K562 (cell line): ENCODE measurements around the gene GPR55. TPM values are rescaled to one million over a fixed set of nuclear protein-coding genes. Genes with fewer than 3 reads are reported as not detected.

Experiments
- ATAC-seq: fragments of 200-7000 bp; cut with Tn5 transposase; 3 replicates; pipeline ENCODE4 v1.9.1; 2020; ENCODE audit warnings: moderate library complexity
- BruUV-seq: library from RNA; stranded (reverse); fragments of 400-500 nt; replicated peaks from 2 replicates; lab custom pipeline; 2021; lab: Mats Ljungman, UMichigan
- CTCF ChIA-PET: fragments of 300-600 bp; formaldehyde crosslinking; extraction: SDS; loops from one replicate; lab custom pipeline; 2021; ENCODE audit warnings: low intra/inter-chr PET ratio; lab: Yijun Ruan, JAX
- POLR2A ChIA-PET: fragments of 300-600, 350-650 bp; sonication (Branson Sonifier 250); formaldehyde crosslinking; extraction: SDS; loops from one replicate; lab custom pipeline; 2021; ENCODE audit warnings: antibody characterized with exemption, inconsistent platforms; lab: Yijun Ruan, JAX
- DNase-seq, 4 experiments: peaks; one replicate each; pipeline versions ENCODE4 v3.0.0 to v3.0.0-alpha.2; 2011 to 2018; ENCODE audit warnings: low spot score in 3 of 4, mixed read lengths in 3 of 4; ENCODE audit errors: extremely low read depth in 1 of 4
- FAIRE-seq: peaks from 2 replicates; lab custom pipeline; 2011; peaks lifted over from hg19 to GRCh38; lab: Jason Lieb, UNC
- H2AFZ ChIP-seq: 2 replicates; pipeline ENCODE4 v1.6.0; 2011; ENCODE audit warnings: low read depth, low read length, control low read depth, inconsistent platforms
- H3K27ac ChIP-seq: fragments of 200-600 bp; 3 replicates; pipeline ENCODE4 v1.8.0; 2011; ENCODE audit warnings: low read depth, mild to moderate bottlenecking, control low read depth, inconsistent platforms, low read length, moderate library complexity, mixed read lengths; ENCODE audit errors: extremely low read depth
- H3K27me3 ChIP-seq, 2 experiments: fragments of 300-600 bp in 1 of 2; 2 replicates in 1 of 2; 3 replicates in 1 of 2; pipeline versions ENCODE4 v1.6.0 to v1.8.0; 2011; ENCODE audit warnings: inconsistent platforms in 2 of 2, low read length in 2 of 2, mild to moderate bottlenecking in 1 of 2, mixed read lengths in 1 of 2, moderate library complexity in 1 of 2; ENCODE audit not compliant: control insufficient read depth in 2 of 2, insufficient read depth in 2 of 2
- H3K36me3 ChIP-seq: fragments of 300-600 bp; 3 replicates; pipeline ENCODE4 v1.8.0; 2011; ENCODE audit warnings: mild to moderate bottlenecking, low read length, inconsistent platforms; ENCODE audit not compliant: control insufficient read depth, insufficient read depth
- H3K4me1 ChIP-seq, 2 experiments: fragments of 200-600 bp in 1 of 2; replicated peaks in 1 of 2; 2 replicates in 1 of 2; 3 replicates in 1 of 2; pipeline versions ENCODE4 v1.5.1 to v1.8.0; 2011; ENCODE audit warnings: inconsistent platforms in 2 of 2, low read length in 2 of 2, mild to moderate bottlenecking in 1 of 2, mixed read lengths in 1 of 2, moderate library complexity in 1 of 2; ENCODE audit not compliant: control insufficient read depth in 2 of 2, insufficient read depth in 2 of 2
- H3K4me2 ChIP-seq: 2 replicates; pipeline ENCODE4 v1.6.1; 2011; ENCODE audit warnings: low read length, control low read depth, inconsistent platforms, mixed read lengths; ENCODE audit not compliant: insufficient read depth
- H3K4me3 ChIP-seq: fragments of 200-600 bp; sonication (generic), shearing (Covaris generic); 2 replicates; pipeline ENCODE4 v1.5.1; 2016; ENCODE audit warnings: control low read depth, inconsistent platforms
- H3K79me2 ChIP-seq: fragments of 200-600 bp; 3 replicates; pipeline ENCODE4 v1.8.0; 2011; ENCODE audit warnings: low read length, inconsistent platforms; ENCODE audit not compliant: control insufficient read depth, insufficient read depth
- H3K9ac ChIP-seq, 2 experiments: 2 replicates each; pipeline versions ENCODE4 v1.6.0 to v1.6.1; 2011; ENCODE audit warnings: low read depth in 2 of 2, low read length in 2 of 2, control low read depth in 1 of 2, inconsistent platforms in 1 of 2, mild to moderate bottlenecking in 1 of 2, mixed read lengths in 1 of 2; ENCODE audit not compliant: insufficient read depth in 1 of 2
- H3K9me1 ChIP-seq: one replicate; pipeline ENCODE4 v1.6.0; 2011; ENCODE audit warnings: inconsistent platforms, mild to moderate bottlenecking, low read length, moderate library complexity; ENCODE audit not compliant: control insufficient read depth, insufficient read depth
- H3K9me3 ChIP-seq: replicated peaks from 2 replicates; pipeline ENCODE4 v1.5.1; 2011; ENCODE audit warnings: low read depth, low read length, inconsistent platforms; ENCODE audit not compliant: control insufficient read depth, insufficient read depth
- H4K20me1 ChIP-seq: replicated peaks from 2 replicates; pipeline ENCODE4 v1.6.1; 2011; ENCODE audit warnings: low read length, inconsistent platforms, mixed read lengths; ENCODE audit not compliant: control insufficient read depth, insufficient read depth
- BRCA1 ChIP-seq, 2 experiments: fragments of 450-650 bp in 1 of 2; sonication (generic) in 1 of 2; formaldehyde crosslinking in 1 of 2; IDR thresholded peaks; 2 replicates each; pipeline versions ENCODE4 v1.5.0 to v1.6.1; 2017 to 2020; ENCODE audit warnings: mild to moderate bottlenecking in 1 of 2, missing genetic modification reagents in 1 of 2
- CBFB ChIP-seq: sonication (generic); formaldehyde crosslinking; IDR thresholded peaks from 2 replicates; pipeline ENCODE4 v1.4.0; 2020; ENCODE audit warnings: mild to moderate bottlenecking, missing genetic modification reagents
- CBX5 ChIP-seq: IDR thresholded peaks from 2 replicates; pipeline ENCODE4 v1.6.1; 2014; ENCODE audit warnings: low read depth, borderline replicate concordance
- CREM ChIP-seq: IDR thresholded peaks from 2 replicates; pipeline ENCODE4 v1.6.1; 2014; ENCODE audit warnings: antibody characterized with exemption, low read depth
- MEF2D ChIP-seq: conservative IDR thresholded peaks from 2 replicates; pipeline ENCODE4 v1.6.1; 2016; ENCODE audit warnings: low read depth, missing genetic modification characterization, missing compliant biosample characterization
- NCOA1 ChIP-seq: fragments of 450-650 bp; IDR thresholded peaks from 2 replicates; pipeline ENCODE4 v1.6.1; 2016; ENCODE audit warnings: low read depth
- POU5F1 ChIP-seq: fragments of 150-350 bp; IDR thresholded peaks from 2 replicates; pipeline ENCODE4 v1.6.1; 2014; ENCODE audit warnings: borderline replicate concordance, low read length, low read depth, mild to moderate bottlenecking; ENCODE audit not compliant: partially characterized antibody
- RFX7 ChIP-seq: fragments of 250-450 bp; sonication (Bioruptor Pico); IDR thresholded peaks from 2 replicates; pipeline ENCODE4 v1.5.1; 2021; ENCODE audit warnings: mild to moderate bottlenecking
- XRCC4 ChIP-seq: IDR thresholded peaks from one replicate; pipeline ENCODE4 v1.6.1; 2011; ENCODE audit not compliant: insufficient read depth, insufficient read length; ENCODE audit errors: extremely low read depth
- ZNF316 ChIP-seq: fragments of 450-650 bp; IDR thresholded peaks from 2 replicates; pipeline ENCODE4 v1.6.1; 2016
- WGBS: fragments of 100-300 bp; shearing (Covaris generic); methylation state at CpG from one replicate; pipeline ENCODE4 v1.1.6; 2016; ENCODE audit warnings: low coverage, mixed read lengths; ENCODE audit not compliant: insufficient coverage; ENCODE audit errors: missing lambda C conversion rate; 5-methylcytosine and 5-hydroxymethylcytosine counted together
- in situ Hi-C: fragments of 300-500 bp; cut with MboI; formaldehyde crosslinking; loops from 4 replicates; pipeline ENCODE4 v1.15.0; 2018; ENCODE audit warnings: inconsistent platforms, mixed read lengths
- intact Hi-C: fragments of 100-400 bp; cut with micrococcal nuclease; formaldehyde crosslinking; loops from 2 replicates; pipeline ENCODE4 v1.14.2; 2022
- polyA plus RNA-seq, 8 experiments: library from polyadenylated mRNA; depleted of rRNA in 4 of 8; stranded (reverse) in 5 of 8; unstranded in 3 of 8; fragments of >200 nt; fragmentation: Nextera tagmentation in 2 of 8; fragmentation: Illumina TruSeq in 1 of 8; extraction: Ambion mirVana in 2 of 8; extraction: Trizol in 1 of 8; gene quantifications; 2 replicates each; pipeline versions ENCODE4 v1.2.1 to v1.2.3, GENCODE V29; 2011 to 2014; ENCODE audit warnings: inconsistent platforms in 1 of 8, missing spikeins in 1 of 8
- total RNA-seq, 7 experiments: library from RNA; depleted of rRNA in 6 of 7; stranded (reverse); fragments of >200 nt in 6 of 7; fragmentation: Illumina TruSeq in 2 of 7; extraction: Trizol in 2 of 7; gene quantifications; 2 replicates each; pipeline versions ENCODE4 v1.2.1 to v1.2.3, GENCODE V29; 2011 to 2021; ENCODE audit warnings: low replicate concordance in 1 of 7
- TF ChIP-seq, protein P1 (sequence below): sonication (generic); formaldehyde crosslinking; IDR thresholded peaks from 2 replicates; pipeline ENCODE4 v1.8.1; 2023; ENCODE audit warnings: missing genetic modification reagents, mild to moderate bottlenecking, borderline replicate concordance
- TF ChIP-seq, protein P2 (sequence below): fragments of 250-450 bp; sonication (Bioruptor Pico); IDR thresholded peaks from 2 replicates; pipeline ENCODE4 v1.5.0; 2021
- TF ChIP-seq, protein P3 (sequence below): sonication (generic); IDR thresholded peaks from 2 replicates; pipeline ENCODE4 v1.6.1; 2016

The GPR55 gene
- total and polyA plus RNA-seq, 9 of the 15 experiments (the other 6 are each of a cell fraction or from before 2014, with no cell fraction given) = 0.11 to 0.49 (median 0.27) TPM

DNA sequence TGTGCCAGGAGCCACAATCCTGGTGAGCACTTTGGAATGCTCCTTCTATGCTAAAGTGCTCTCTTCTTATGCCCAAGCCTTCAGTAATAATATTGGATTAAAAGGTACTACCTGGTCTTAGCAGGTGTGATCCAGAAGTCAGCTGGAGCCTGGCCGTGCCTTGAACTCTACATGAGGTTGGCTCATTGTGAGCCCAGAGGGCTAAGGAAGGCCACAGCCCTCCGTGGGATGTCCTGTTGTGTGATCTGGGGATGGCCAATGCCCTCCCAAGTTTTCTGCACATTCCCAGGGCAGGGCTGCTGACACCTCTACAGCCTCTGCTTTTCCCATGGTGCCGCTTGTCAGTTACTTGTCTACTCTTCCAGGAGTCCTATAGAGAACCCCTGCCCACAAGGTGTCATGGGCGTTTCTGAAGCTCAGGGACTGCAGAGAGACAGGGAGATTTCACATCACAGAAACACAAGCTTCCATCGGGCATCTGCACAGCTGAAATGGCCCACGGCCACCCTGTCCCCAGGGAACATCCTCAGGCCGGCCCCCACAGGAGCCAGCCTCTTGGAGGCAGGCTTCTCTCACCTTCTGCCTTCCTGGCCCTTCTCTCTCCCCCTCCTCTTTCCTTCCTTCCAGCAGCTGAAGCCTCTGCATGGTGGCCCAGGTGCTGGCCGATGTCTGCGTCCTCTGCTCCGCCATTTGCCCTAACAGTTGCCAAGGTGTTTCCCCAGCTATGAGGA is 27.3 kb upstream of the GPR55 start (continued):
- TF ChIP-seq, protein P1, sequence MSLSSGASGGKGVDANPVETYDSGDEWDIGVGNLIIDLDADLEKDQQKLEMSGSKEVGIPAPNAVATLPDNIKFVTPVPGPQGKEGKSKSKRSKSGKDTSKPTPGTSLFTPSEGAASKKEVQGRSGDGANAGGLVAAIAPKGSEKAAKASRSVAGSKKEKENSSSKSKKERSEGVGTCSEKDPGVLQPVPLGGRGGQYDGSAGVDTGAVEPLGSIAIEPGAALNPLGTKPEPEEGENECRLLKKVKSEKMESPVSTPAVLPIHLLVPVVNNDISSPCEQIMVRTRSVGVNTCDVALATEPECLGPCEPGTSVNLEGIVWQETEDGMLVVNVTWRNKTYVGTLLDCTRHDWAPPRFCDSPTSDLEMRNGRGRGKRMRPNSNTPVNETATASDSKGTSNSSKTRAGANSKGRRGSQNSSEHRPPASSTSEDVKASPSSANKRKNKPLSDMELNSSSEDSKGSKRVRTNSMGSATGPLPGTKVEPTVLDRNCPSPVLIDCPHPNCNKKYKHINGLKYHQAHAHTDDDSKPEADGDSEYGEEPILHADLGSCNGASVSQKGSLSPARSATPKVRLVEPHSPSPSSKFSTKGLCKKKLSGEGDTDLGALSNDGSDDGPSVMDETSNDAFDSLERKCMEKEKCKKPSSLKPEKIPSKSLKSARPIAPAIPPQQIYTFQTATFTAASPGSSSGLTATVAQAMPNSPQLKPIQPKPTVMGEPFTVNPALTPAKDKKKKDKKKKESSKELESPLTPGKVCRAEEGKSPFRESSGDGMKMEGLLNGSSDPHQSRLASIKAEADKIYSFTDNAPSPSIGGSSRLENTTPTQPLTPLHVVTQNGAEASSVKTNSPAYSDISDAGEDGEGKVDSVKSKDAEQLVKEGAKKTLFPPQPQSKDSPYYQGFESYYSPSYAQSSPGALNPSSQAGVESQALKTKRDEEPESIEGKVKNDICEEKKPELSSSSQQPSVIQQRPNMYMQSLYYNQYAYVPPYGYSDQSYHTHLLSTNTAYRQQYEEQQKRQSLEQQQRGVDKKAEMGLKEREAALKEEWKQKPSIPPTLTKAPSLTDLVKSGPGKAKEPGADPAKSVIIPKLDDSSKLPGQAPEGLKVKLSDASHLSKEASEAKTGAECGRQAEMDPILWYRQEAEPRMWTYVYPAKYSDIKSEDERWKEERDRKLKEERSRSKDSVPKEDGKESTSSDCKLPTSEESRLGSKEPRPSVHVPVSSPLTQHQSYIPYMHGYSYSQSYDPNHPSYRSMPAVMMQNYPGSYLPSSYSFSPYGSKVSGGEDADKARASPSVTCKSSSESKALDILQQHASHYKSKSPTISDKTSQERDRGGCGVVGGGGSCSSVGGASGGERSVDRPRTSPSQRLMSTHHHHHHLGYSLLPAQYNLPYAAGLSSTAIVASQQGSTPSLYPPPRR (CRISPR knock-in tag) = no peak
- TF ChIP-seq, protein P2, sequence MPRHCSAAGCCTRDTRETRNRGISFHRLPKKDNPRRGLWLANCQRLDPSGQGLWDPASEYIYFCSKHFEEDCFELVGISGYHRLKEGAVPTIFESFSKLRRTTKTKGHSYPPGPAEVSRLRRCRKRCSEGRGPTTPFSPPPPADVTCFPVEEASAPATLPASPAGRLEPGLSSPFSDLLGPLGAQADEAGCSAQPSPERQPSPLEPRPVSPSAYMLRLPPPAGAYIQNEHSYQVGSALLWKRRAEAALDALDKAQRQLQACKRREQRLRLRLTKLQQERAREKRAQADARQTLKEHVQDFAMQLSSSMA (CRISPR knock-in tag) = no peak

DNA sequence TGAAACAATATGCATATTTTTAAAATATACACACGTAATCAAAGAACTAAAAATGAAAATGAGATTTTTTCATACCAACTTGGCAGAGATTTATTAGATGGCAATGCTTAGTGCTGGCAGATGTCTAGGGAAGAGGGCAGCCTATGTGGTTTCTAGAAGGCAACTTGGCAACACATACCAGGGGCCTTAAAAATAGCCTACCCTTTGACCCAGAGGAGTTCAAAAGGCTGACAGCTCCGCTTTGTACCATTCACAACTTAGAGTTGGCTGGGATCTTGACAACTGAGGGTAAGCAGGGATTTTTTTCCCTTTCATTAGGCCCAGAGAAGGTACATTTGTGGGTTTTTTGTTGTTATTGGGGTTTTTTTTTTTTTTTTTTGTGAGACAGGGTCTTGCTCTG is 26.4 kb upstream of the GPR55 start:
- H3K4me1 ChIP-seq = no peaks in the 10 kb centered on the region
- 19% methylated on average over 2 of the region's 2 CpGs for WGBS
- TF ChIP-seq, protein P3, sequence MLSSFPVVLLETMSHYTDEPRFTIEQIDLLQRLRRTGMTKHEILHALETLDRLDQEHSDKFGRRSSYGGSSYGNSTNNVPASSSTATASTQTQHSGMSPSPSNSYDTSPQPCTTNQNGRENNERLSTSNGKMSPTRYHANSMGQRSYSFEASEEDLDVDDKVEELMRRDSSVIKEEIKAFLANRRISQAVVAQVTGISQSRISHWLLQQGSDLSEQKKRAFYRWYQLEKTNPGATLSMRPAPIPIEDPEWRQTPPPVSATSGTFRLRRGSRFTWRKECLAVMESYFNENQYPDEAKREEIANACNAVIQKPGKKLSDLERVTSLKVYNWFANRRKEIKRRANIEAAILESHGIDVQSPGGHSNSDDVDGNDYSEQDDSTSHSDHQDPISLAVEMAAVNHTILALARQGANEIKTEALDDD = no peak
- no peak for TF ChIP-seq POU5F1
- no peak for TF ChIP-seq ZNF316
- no peak for TF ChIP-seq RFX7 (CRISPR knock-in tag)
- no peak for TF ChIP-seq XRCC4
- no peak for TF ChIP-seq MEF2D (tag)
- no peak for TF ChIP-seq NCOA1
- no peak for TF ChIP-seq CBX5
- no peak for TF ChIP-seq CREM
- no peak for TF ChIP-seq BRCA1 (IDR thresholded peaks at IDR 0.05)
- TF ChIP-seq BRCA1 (CRISPR knock-in tag; IDR thresholded peaks at IDR 0.05) = no peak
- no peak for TF ChIP-seq CBFB

More for the DNA sequence above, 26.4 kb upstream of the GPR55 start:
- intact Hi-C loops (no loop called here), in situ Hi-C loops (no loop called here)
- no peak overlapping the region for H3K9ac ChIP-seq
- no peaks in the 10 kb centered on the region for H3K9me1 ChIP-seq
- CTCF ChIA-PET = no interaction called here
- no TSS peak for BruUV-seq
- DNase-seq (no peak), FAIRE-seq (no peak), ATAC-seq (no peak)
- H3K27ac ChIP-seq = no peak overlapping the region
- no peaks in the 10 kb centered on the region for H3K79me2 ChIP-seq
- H3K36me3 ChIP-seq = no peaks in the 10 kb centered on the region
- no peak overlapping the region for H3K4me3 ChIP-seq
- peaks cover 9 to 33% of the 10 kb centered on the region in 2 experiments; a peak in 4 of 5 replicates for H3K27me3 ChIP-seq
- no peak overlapping the region for H3K4me2 ChIP-seq
- POLR2A ChIA-PET = interaction anchor here (0.9 kb wide), 1 partner anchor 11 kb away, joined by 4 read pairs; no protein-coding TSS in a partner anchor
- H4K20me1 ChIP-seq = no peaks in the 10 kb centered on the region
- no peak overlapping the region for H2AFZ ChIP-seq
- H3K9me3 ChIP-seq = no peaks in the 10 kb centered on the region
